ENCODE results near the gene GTF2IRD1.
"Not testable (repeated sequence)": the region's sequence is repeated elsewhere in the genome, so short reads cannot be mapped to it uniquely, and the experiment has no call there.

Gene GTF2IRD1

GRCh38 chr7:74418538-74418937 lies 35.2 kb upstream of the GTF2IRD1 start:
- no peaks in the 10 kb centered on the region for H3K36me3 Mint-ChIP-seq (ENCODE audit: low read depth)
- peaks cover 3% of the 10 kb centered on the region for H3K4me1 Mint-ChIP-seq (ENCODE audit: low read depth)

DNA sequence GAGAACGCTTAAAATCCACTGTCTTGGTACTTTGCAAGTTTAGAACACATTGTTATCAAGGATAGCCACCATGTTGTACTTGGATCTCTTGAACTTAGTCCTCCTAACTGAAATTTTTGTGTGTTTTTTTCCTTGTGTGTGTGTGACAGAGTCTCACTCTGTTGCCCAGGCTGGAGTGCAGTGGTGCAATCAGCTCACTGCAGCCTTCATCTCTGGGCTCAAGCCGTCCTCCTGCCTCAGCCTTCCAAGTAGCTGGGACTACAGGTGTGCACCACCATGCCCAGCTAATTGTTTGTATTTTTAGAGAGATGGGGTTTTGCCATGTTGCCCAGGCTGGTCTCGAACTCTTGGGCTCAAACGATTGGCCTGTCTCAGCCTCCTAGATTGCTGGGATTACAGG lies 34.5 kb upstream of the GTF2IRD1 start:
- H3K4me3 Mint-ChIP-seq; H3K9me3 Mint-ChIP-seq; H3K27ac Mint-ChIP-seq; H3K27me3 Mint-ChIP-seq (ENCODE audit: low read depth); H3K4me1 Mint-ChIP-seq (ENCODE audit: low read depth); H3K36me3 Mint-ChIP-seq (ENCODE audit: low read depth): not testable (repeated sequence)

More at GRCh38 chr7:74418538-74418937, 35.2 kb upstream of the GTF2IRD1 start:
- H3K27me3 Mint-ChIP-seq (ENCODE audit: low read depth): peaks cover 3% of the 10 kb centered on the region
- H3K27ac Mint-ChIP-seq: no peak overlapping the region
- no peak overlapping the region for H3K4me3 Mint-ChIP-seq
- no peaks in the 10 kb centered on the region for H3K9me3 Mint-ChIP-seq

DNA sequence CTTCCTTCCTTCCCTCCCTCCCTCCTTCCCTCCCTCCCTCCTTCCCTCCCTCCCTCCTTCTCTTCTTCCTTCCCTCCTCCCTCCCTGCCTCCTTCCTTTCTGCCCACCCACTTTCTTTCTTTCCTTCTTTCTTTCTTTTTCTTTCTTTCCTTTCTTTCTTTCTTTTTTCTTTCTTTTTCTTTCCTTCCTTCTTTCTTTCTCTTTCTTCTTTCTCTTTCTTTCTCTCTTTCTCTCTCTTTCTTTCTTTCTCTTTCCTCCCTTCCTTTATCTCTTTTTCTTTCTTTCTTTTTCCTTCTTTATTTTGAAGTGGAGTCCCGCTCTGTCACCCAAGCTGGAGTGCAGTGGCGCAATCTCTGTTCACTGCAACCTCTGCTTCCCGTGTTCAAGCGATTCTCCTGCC lies 33.7 kb upstream of the GTF2IRD1 start:
- no peaks in the 10 kb centered on the region for H3K36me3 Mint-ChIP-seq (ENCODE audit: low read depth)
- H3K27ac Mint-ChIP-seq: no peak overlapping the region
- no peak overlapping the region for H3K4me3 Mint-ChIP-seq
- peaks cover 3% of the 10 kb centered on the region for H3K4me1 Mint-ChIP-seq (ENCODE audit: low read depth)
- H3K27me3 Mint-ChIP-seq (ENCODE audit: low read depth): peaks cover 3% of the 10 kb centered on the region
- H3K9me3 Mint-ChIP-seq: no peaks in the 10 kb centered on the region

DNA sequence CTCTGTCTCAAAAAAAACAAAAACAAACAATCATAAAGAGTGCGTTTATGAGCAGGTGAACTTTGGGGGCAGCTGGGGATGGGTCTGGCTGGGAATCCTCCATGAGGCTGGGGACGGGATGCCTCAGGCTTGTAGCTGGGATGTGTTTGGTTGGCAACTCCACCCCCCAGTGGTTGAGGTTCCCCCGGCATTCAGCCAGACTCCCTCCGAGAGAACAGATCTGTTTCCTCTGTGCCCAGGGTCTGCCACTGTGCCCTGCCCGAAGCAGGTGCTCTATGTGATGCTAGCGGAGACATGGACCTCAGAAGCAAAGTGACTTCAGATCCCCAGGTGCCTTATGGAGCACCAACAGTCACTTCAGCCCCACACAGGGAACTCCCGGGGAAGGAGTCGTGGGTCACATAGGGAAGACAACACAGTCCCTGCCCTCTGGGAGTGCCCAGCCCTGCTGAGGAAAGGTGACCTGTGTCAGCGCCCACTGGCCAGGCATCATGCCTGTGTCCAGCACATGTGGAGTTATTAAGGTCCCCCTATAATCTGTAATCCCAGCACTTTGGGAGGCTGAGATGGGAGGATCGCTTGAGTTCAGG lies 29.3 kb upstream of the GTF2IRD1 start:
- Mint-ChIP-seq H3K9me3 (no peaks in the 10 kb centered on the region), H3K27me3 (ENCODE audit: low read depth) (peaks cover 3% of the 10 kb centered on the region), H3K4me1 (ENCODE audit: low read depth) (peaks cover 3% of the 10 kb centered on the region), H3K36me3 (ENCODE audit: low read depth) (no peaks in the 10 kb centered on the region), H3K27ac (no peak overlapping the region), H3K4me3 (no peak overlapping the region)

DNA sequence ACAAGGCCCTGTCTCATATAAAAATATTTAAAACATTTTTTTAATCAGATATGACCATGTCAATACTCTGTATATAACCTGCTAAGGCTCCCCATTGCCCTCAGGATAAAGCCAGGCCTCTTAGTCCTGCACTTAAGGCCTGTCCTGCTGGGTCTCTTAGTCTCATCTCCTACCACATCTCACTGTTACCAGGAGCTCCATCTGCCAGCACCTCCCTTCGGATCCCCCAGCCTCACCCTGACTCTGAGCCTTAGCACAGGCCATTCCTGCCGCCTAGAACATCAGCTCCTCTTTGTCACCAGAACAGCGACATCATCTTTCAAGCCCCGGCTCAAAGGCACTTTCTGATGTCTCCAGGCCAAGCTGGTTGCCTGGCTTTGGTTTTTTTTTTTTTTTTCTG lies 25.7 kb upstream of the GTF2IRD1 start:
- H3K27me3 Mint-ChIP-seq (ENCODE audit: low read depth): no peaks in the 10 kb centered on the region
- no peaks in the 10 kb centered on the region for H3K36me3 Mint-ChIP-seq (ENCODE audit: low read depth)
- no peak overlapping the region for H3K27ac Mint-ChIP-seq

GRCh38 chr7:74429153-74429747 lies 24.5 kb upstream of the GTF2IRD1 start:
- H3K27ac Mint-ChIP-seq: no peak overlapping the region
- no peaks in the 10 kb centered on the region for H3K27me3 Mint-ChIP-seq (ENCODE audit: low read depth)
- no peaks in the 10 kb centered on the region for H3K4me1 Mint-ChIP-seq (ENCODE audit: low read depth)
- H3K4me3 Mint-ChIP-seq: no peak overlapping the region
- H3K36me3 Mint-ChIP-seq (ENCODE audit: low read depth): no peaks in the 10 kb centered on the region
- no peaks in the 10 kb centered on the region for H3K9me3 Mint-ChIP-seq

More for the DNA sequence above, 25.7 kb upstream of the GTF2IRD1 start:
- H3K9me3 Mint-ChIP-seq: no peaks in the 10 kb centered on the region
- H3K4me1 Mint-ChIP-seq (ENCODE audit: low read depth): no peaks in the 10 kb centered on the region
- no peak overlapping the region for H3K4me3 Mint-ChIP-seq

DNA sequence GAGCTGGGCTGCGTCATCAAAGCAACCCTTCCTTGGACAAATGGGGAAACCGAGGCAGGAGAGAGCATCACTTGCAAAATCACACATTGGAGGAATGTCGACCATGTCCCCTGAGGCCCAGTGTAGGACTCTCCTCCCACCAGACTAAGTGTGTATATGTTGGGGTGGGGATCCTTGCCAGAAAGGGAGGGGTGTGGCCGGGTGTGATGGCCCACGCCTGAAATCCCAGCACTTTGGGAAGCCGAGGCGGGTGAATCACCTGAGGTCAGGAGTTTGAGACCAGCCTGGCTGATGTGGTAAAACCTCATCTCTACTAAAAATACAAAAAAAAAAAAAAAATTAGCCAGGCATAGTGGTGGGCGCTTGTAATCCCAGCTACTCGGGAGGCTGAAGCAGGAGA lies 23.3 kb upstream of the GTF2IRD1 start:
- H3K4me1 Mint-ChIP-seq (ENCODE audit: low read depth); H3K27ac Mint-ChIP-seq; H3K36me3 Mint-ChIP-seq (ENCODE audit: low read depth); H3K9me3 Mint-ChIP-seq; H3K4me3 Mint-ChIP-seq; H3K27me3 Mint-ChIP-seq (ENCODE audit: low read depth): not testable (repeated sequence)

GRCh38 chr7:74430961-74431466 lies 22.7 kb upstream of the GTF2IRD1 start:
- H3K4me3 Mint-ChIP-seq: no peak overlapping the region
- no peaks in the 10 kb centered on the region for H3K27me3 Mint-ChIP-seq (ENCODE audit: low read depth)
- H3K36me3 Mint-ChIP-seq (ENCODE audit: low read depth): no peaks in the 10 kb centered on the region
- no peaks in the 10 kb centered on the region for H3K9me3 Mint-ChIP-seq
- no peak overlapping the region for H3K27ac Mint-ChIP-seq
- H3K4me1 Mint-ChIP-seq (ENCODE audit: low read depth): no peaks in the 10 kb centered on the region

GRCh38 chr7:74437291-74437571 lies 16.5 kb upstream of the GTF2IRD1 start:
- not testable (repeated sequence) for H3K4me3 Mint-ChIP-seq; H3K9me3 Mint-ChIP-seq; H3K27ac Mint-ChIP-seq; H3K36me3 Mint-ChIP-seq (ENCODE audit: low read depth); H3K27me3 Mint-ChIP-seq (ENCODE audit: low read depth); H3K4me1 Mint-ChIP-seq (ENCODE audit: low read depth)

GRCh38 chr7:74438327-74438726 lies 15.4 kb upstream of the GTF2IRD1 start:
- H3K36me3 Mint-ChIP-seq (ENCODE audit: low read depth): no peaks in the 10 kb centered on the region
- peaks cover 4% of the 10 kb centered on the region for H3K27me3 Mint-ChIP-seq (ENCODE audit: low read depth)
- no peak overlapping the region for H3K27ac Mint-ChIP-seq
- no peaks in the 10 kb centered on the region for H3K4me1 Mint-ChIP-seq (ENCODE audit: low read depth)
- peaks cover 6% of the 10 kb centered on the region for H3K9me3 Mint-ChIP-seq
- H3K4me3 Mint-ChIP-seq: no peak overlapping the region

DNA sequence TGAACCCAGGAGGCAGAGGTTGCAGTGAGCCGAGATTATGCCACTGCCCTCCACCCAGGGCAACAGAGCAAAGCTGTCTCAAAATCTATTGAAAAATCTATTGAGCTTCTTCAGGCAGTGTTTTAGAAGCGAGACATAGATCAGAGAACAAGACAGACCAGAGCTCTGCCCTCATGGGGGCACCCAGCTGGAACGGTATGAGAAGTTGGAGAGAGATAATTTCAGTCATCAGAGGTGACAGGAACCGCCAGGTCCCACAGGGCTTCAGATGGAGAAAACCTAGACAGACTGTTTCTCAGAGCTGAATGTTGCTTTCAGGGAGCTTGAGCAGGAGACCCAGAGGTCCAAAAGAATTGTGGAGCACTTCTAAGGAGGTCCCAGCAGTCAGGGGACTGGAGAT lies 14.2 kb upstream of the GTF2IRD1 start:
- Mint-ChIP-seq H3K27ac (no peak overlapping the region), H3K4me3 (no peak overlapping the region), H3K4me1 (ENCODE audit: low read depth) (no peaks in the 10 kb centered on the region), H3K36me3 (ENCODE audit: low read depth) (no peaks in the 10 kb centered on the region), H3K27me3 (ENCODE audit: low read depth) (peaks cover 4% of the 10 kb centered on the region), H3K9me3 (peaks cover 6% of the 10 kb centered on the region)

DNA sequence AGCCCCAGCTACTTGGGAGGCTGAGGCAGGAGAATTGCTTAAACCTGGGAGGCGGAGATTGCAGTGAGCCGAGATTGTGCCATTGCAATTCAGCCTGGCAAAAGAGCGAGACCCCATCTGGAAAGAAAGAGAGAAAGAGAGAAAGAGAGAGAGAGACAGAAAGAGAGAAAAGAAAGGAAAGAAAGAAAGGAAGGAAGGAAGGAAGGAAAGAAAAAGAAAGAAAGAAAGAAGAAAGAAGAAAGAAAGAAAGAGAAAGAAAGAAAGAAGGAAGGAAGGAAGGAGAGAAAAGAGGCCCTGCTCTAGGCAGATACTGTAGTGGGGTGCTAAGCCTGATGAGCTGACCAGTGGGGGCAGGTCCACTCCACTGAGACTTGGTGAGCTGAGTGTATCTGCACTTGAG lies 13.6 kb upstream of the GTF2IRD1 start:
- H3K36me3 Mint-ChIP-seq (ENCODE audit: low read depth); H3K4me1 Mint-ChIP-seq (ENCODE audit: low read depth); H3K4me3 Mint-ChIP-seq; H3K9me3 Mint-ChIP-seq; H3K27ac Mint-ChIP-seq; H3K27me3 Mint-ChIP-seq (ENCODE audit: low read depth): not testable (repeated sequence)

DNA sequence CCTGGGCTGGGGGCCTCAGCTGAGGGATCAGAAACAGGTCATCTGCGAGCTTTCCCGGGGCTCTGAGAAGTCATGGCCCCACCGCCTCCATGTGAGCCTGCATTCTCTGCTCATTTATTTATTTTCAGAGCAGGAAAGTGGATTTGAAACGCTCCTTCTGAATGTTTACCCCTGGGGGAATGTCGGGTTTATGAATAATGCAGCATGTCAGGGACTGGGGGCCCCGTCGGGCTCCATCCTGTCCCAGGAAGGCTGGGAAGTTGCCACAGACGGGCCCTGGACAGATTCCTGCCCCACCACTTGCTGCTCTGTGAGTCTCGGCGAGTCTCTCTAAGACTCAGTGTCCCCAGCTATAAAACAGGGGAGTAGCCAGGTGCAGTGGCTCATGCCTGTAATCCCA lies 11.9 kb upstream of the GTF2IRD1 start:
- H3K27ac Mint-ChIP-seq: no peak overlapping the region
- H3K9me3 Mint-ChIP-seq: peaks cover 6% of the 10 kb centered on the region
- peaks cover 2% of the 10 kb centered on the region for H3K27me3 Mint-ChIP-seq (ENCODE audit: low read depth)
- no peaks in the 10 kb centered on the region for H3K4me1 Mint-ChIP-seq (ENCODE audit: low read depth)
- no peaks in the 10 kb centered on the region for H3K36me3 Mint-ChIP-seq (ENCODE audit: low read depth)
- no peak overlapping the region for H3K4me3 Mint-ChIP-seq

DNA sequence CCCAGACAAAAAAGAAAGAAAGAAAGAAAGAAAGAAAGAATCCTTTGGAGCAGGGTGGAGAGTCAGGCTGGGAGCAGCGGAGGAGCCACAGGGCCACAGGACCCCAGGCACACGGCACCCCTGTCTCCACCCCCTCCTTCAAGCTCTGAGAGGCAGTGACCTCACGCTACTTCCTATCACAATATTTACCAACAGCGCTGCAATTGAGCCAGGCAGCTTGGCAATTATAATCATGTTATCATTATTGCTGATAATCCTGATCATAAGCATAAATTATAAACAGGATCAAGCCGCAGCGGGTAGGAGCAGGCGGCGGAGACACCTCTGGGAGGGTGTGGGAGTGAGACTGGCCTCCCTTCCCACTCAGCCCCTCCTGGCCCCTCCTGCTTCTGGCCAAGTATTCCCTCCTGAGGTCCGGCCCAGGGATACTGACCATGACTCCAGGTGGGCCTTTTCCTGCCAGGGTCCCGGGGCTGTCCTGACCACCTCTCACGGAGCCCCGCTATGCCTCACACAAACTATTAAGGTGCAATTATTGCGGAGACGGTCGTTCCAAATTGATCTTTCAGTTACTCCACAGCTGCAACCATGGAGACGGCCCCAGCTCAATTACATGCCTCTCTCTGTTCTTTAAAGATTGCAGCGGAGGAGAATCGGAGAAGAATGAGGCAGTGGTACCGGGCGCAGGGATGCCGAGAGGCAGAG lies 10.0 kb upstream of the GTF2IRD1 start:
- no peaks in the 10 kb centered on the region for H3K27me3 Mint-ChIP-seq (ENCODE audit: low read depth)
- H3K4me3 Mint-ChIP-seq: no peak overlapping the region
- H3K36me3 Mint-ChIP-seq (ENCODE audit: low read depth): no peaks in the 10 kb centered on the region
- H3K4me1 Mint-ChIP-seq (ENCODE audit: low read depth): no peaks in the 10 kb centered on the region
- no peaks in the 10 kb centered on the region for H3K9me3 Mint-ChIP-seq
- H3K27ac Mint-ChIP-seq: no peak overlapping the region

DNA sequence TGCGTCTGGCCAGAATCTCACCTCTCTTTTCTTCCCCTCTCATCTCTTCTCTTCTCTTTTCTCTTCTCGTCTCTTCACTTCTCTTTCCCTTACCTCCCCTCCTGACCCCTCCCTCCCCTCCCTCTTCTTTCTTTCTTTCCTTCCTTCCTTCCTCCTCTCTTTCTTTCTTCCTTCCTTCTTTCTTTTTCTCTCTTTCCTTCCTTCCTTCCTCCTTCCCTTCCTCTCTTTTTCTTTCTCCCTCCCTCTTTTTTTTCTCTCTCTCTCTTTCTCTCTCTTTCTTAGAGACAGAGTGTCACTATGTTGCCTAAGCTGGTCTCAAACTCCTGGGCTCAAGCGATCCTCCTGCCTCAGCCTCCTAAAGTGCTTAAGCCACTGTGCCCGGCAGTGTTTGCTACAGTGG lies 4.6 kb upstream of the GTF2IRD1 start:
- peaks cover 13% of the 10 kb centered on the region for H3K4me1 Mint-ChIP-seq (ENCODE audit: low read depth)
- H3K36me3 Mint-ChIP-seq (ENCODE audit: low read depth): no peaks in the 10 kb centered on the region
- H3K4me3 Mint-ChIP-seq: no peak overlapping the region
- H3K27ac Mint-ChIP-seq: no peak overlapping the region
- peaks cover 9% of the 10 kb centered on the region for H3K27me3 Mint-ChIP-seq (ENCODE audit: low read depth)
- no peaks in the 10 kb centered on the region for H3K9me3 Mint-ChIP-seq

All from T-helper 1 cell treated with Interleukin-12 subunit alpha and Interleukin-12 subunit beta and Interleukin-4 antibody, amounts not matched to agents 30 μg/mL and 1 μg/mL, for 36 hours (primary cell).